NCI-H748 (cell line): ENCODE results near the gene PTPRN2.
"Not testable (repeated sequence)": the region's sequence is repeated elsewhere in the genome, so short reads cannot be mapped to it uniquely, and the experiment has no call there.

ENCODE experiments used
- DNase-seq: peaks from one replicate; lab custom pipeline; 2025; ENCODE audit not compliant: unreplicated experiment; lab: John Stamatoyannopoulos, UW

PTPRN2 gene

GRCh38 chr7:158391541-158391940 lies 196.1 kb downstream of the PTPRN2 start:
- no peak for DNase-seq

GRCh38 chr7:158391141-158391540 lies 196.5 kb downstream of the PTPRN2 start:
- no peak for DNase-seq

- no peak for DNase-seq
These were observed 197.2 kb downstream of the PTPRN2 start for GRCh38 chr7:158390460-158390859.

DNA sequence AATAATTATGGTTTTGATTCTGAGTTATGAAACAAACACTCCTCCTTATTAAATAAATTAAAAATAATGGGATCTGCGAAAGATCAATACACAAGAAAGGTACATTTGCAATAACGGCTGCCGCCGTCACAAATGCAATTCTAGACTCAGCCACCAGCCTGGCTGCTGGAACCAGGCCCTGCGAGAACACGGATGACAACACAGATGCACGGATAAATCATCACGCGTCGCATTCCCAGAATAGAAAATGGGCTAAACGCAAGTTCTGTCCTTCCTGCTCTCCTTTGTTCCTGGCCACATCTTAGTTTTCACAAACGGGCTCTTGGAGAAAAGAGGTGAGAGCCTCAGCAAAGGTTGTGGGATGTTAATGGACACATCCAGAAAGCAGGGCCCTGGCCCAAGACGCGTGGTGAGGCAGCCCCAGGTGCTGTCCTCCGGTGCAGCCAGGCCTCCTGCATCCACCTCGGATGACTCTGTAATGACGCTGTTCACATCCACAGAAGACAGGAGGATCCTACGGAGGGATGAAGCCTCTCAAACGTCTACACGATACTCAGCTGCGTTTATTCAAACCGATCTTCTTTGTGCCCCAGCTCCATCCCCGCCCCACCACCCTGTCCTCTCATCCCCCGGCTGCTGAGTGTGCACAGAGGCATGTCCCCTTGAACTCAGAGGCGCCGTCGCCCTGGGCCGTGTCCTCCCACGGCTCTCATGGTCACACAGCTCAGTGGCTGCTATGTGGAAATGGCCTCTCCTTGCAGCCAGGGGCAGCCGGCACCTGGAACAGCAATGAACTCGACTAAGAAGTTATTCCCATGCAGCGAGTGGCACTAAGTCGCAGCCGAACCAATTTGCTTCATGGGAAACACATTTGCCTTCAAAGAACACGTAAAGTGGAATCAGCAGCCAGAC lies 197.9 kb downstream of the PTPRN2 start:
- no peak for DNase-seq

DNA sequence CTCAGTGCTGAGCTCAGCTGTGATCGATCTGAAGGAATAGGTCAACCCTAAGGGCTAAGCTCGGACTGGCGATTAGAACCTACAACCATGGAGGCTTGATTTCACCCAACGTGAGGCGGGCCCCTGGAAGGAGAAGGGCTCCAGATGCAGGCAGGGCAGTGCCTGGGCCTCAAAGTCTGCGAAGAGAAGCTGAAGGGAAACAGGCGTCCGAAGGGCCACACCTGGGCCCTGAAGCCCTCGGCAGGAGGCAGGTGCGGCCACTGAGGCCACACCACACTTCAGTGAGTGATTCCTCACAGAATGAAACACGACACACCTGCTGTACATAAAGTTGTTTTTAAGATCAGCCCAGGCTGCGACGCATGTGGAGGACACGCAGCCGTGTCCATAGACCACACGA lies 198.7 kb downstream of the PTPRN2 start:
- DNase-seq: no peak

DNA sequence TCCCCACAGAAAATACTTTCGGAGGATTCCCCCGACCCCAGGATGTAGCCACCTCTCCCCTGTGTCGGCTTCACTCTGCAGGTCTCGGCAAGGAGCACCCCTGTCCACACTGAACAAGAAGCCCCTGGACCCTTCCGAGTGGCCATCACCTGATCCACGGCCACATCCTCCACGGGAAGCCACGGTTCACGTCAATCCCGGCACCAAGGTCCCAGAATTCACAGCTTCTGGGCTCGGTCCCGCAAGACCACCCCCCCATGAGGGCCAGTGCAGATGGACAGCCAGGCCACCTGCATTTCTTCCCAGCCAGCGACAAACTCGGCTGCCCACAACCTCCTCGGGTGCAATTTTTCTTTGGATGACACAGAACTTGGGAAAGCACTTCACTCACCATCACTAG lies 199.6 kb downstream of the PTPRN2 start:
- no peak for DNase-seq

- no peak for DNase-seq
These were observed 200.1 kb downstream of the PTPRN2 start for GRCh38 chr7:158387546-158387891.

DNA sequence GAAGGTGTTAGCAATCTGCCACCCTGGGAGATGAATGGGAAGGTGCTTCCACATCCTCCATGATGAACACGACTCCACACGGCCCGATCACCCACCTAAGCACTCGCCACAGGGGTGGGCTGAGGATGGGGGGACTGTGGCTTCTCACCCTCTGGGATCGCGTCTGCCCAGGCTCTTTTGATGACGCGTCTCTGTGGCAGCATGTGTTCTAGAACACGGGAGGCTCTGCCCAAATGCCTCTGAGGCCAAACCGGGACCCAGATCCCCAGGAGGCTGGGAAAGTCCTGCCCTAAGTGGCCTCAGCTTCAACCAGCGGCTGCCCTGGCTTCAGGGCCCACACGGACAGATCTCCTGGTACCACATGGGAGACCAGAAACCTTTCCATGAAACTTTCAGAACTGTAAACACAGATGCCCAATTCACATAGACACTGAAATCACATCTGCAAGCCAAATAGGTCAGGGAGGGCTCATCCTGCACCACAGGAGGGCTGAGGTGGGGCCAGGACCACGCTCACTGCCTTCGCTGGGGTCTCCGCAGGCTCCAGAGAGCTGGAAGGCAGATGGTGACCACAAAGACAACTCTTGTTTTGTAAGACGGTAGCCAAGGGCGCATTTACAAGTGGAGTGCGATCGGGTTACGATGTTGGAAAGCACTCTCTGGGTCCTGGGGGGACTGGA lies 200.6 kb downstream of the PTPRN2 start:
- peak; percentile 33 for DNase-seq

DNA sequence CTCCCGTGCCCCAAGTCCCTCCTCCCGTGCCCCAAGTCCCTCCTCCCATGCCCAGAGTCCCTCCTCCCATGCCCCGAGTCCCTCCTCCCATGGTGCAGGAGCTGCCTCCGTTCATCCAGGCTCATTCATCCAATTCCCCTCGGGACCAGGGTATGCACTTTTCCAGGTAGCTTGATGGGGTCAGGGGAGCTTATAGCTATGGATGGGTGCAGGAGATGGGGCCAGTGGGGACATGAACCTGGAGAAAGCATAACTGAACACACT lies 201.3 kb downstream of the PTPRN2 start:
- no peak for DNase-seq

GRCh38 chr7:158385496-158386354 lies 201.9 kb downstream of the PTPRN2 start:
- not testable (repeated sequence) for DNase-seq

DNA sequence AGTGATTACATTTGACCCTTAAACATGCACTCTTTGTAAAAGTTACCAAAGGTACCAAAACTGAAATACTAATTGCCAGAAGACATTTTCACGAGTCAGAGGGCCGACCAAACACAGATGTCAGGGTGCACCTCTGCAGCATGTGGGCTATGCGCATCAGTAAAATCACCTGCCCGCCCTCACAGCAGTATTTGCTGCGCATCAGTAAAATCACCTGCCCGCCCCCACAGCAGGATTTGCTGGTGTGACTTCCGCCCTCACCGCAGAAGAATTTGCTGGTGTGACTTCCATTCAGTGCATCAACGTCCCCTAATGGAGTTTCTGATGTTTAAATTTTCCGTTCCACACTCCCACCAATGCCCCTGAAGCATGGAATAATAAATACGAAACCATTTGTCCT lies 202.9 kb downstream of the PTPRN2 start:
- DNase-seq: peak; percentile 24

GRCh38 chr7:158383665-158384064 lies 204.0 kb downstream of the PTPRN2 start:
- no peak for DNase-seq

GRCh38 chr7:158382363-158383254 lies 205.0 kb downstream of the PTPRN2 start:
- peak; percentile 16 for DNase-seq

DNA sequence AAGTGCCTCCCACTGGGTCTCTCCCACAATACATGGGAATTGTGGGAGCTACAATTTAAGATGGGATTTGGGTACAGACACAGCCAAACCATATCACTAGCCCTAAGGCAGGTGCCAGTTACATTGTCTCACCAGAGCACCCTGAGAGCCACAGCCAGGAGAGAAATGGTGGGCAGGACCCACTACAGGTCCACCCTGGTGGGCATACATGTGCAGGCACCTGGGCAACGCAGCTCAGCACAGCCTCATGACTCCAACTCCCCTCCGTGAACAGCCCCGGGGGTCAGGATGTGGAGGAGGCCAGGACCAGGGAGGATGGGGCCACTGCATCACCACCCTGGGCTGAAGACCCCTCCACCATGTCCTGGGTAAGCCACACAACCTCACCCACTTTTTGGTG lies 205.7 kb downstream of the PTPRN2 start:
- no peak for DNase-seq

- no peak for DNase-seq
These were observed 208.6 kb downstream of the PTPRN2 start for GRCh38 chr7:158378978-158379377.

- DNase-seq: peak; percentile 82
These were observed 209.6 kb downstream of the PTPRN2 start for GRCh38 chr7:158377800-158378623.

DNA sequence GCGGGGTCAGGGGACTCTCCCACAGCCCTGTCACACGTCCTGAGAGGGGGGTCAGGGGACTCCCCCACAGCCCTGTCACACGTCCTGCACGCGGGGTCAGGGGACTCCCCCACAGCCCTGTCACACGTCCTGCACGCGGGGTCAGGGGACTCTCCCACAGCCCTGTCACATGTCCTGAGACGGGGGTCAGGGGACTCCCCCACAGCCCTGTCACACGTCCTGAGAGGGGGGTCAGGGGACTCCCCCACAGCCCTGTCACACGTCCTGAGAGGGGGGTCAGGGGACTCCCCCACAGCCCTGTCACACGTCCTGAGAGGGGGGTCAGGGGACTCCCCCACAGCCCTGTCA lies 210.8 kb downstream of the PTPRN2 start:
- not testable (repeated sequence) for DNase-seq

DNA sequence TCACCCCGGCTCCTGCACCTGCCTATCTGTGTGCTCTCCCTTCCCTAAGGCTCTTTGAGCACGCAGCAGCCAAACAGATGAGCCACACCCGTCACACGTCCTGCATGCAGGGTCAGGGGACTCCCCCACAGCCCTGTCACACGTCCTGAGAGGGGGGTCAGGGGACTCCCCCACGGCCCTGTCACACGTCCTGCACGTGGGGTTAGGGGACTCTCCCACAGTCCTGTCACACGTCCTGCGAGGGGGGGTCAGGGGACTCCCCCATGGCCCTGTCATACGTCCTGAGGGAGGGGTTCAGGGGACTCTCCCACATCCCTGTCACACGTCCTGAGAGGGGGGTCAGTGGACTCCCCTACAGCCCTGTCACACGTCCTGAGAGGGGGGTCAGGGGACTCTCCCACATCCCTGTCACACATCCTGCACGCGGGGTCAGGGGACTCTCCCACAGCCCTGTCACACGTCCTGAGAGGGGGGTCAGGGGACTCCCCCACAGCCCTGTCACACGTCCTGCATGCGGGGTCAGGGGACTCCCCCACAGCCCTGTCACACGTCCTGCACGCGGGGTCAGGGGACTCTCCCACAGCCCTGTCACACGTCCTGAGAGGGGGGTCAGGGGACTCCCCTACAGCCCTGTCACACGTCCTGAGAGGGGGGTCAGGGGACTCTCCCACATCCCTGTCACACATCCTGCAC lies 211.3 kb downstream of the PTPRN2 start:
- DNase-seq: peak; percentile 51

GRCh38 chr7:158375034-158375433 lies 212.6 kb downstream of the PTPRN2 start:
- DNase-seq: peak; percentile 31
